Left lung (tissue), 10 donors: Measurements from ENCODE around the gene CGB5. TPM values are rescaled to one million over a fixed set of nuclear protein-coding genes. Genes with fewer than 3 reads are reported as not detected.

Experiments
- ATAC-seq: fragments of 200-7000 bp; cut with Tn5 transposase; one replicate; pipeline ENCODE4 v1.9.1; 2020; ENCODE audit warnings: moderate library complexity
- DNase-seq, 4 donors: peaks; one replicate each; pipeline ENCODE4 v3.0.0-alpha.2; 2013 to 2020
- H3K27ac ChIP-seq, 2 donors: fragments of 200-600 bp; sonication (generic) in 1 of 2; one replicate each; pipeline versions ENCODE4 v1.5.0 to v1.8.0; 2020 to 2021
- H3K27me3 ChIP-seq, 2 donors: fragments of 200-600 bp; sonication (generic) in 1 of 2; one replicate each; pipeline versions ENCODE4 v1.5.0 to v1.8.0; 2020 to 2021
- H3K36me3 ChIP-seq, 2 donors: fragments of 200-600 bp; sonication (generic) in 1 of 2; one replicate each; pipeline versions ENCODE4 v1.5.0 to v1.8.0; 2020 to 2021
- H3K4me1 ChIP-seq, 2 donors: fragments of 200-600 bp; one replicate each; pipeline ENCODE4 v1.8.0; 2021
- H3K4me3 ChIP-seq, 2 donors: fragments of 200-600 bp; sonication (generic) in 1 of 2; one replicate each; pipeline versions ENCODE4 v1.5.0 to v1.8.0; 2020 to 2021; ENCODE audit warnings: mild to moderate bottlenecking in 1 of 2
- H3K9me3 ChIP-seq, 2 donors: fragments of 200-600 bp; sonication (generic) in 1 of 2; one replicate each; pipeline versions ENCODE4 v1.5.0 to v1.8.0; 2020 to 2021
- CTCF ChIP-seq, 2 donors: fragments of 200-600 bp; sonication (generic) in 1 of 2; IDR thresholded peaks; one replicate each; pipeline versions ENCODE4 v1.5.0 to v1.8.0; 2021; ENCODE audit warnings: antibody characterized with exemption in 2 of 2
- intact Hi-C, 2 donors: fragments of 100-400 bp; cut with DNase I; formaldehyde crosslinking; loops; one replicate each; pipeline versions ENCODE4 v1.11.2 to v1.14.2; 2022
- polyA plus RNA-seq, 6 donors: library from polyadenylated mRNA; unstranded; fragments of 120-200 nt; gene quantifications; one replicate each; pipeline ENCODE4 v1.2.1, GENCODE V29; 2013; ENCODE audit not compliant: insufficient read length in 6 of 6
- total RNA-seq, 2 donors: library from RNA; stranded (reverse); fragmentation: NEBNext Ultra II Directional; extraction: Animal tissue kit (Norgen Biotek cat#: 25700); gene quantifications; one replicate each; pipeline ENCODE4 v1.2.1, GENCODE V29; 2021
- donor health status: DM: no; HTN: yes; CAD: no.
- donor health status: DM: no; HTN: no; CAD: no.

CGB5 gene
- total and polyA plus RNA-seq, 8 donors = 0.50 TPM; not detected in 7

DNA sequence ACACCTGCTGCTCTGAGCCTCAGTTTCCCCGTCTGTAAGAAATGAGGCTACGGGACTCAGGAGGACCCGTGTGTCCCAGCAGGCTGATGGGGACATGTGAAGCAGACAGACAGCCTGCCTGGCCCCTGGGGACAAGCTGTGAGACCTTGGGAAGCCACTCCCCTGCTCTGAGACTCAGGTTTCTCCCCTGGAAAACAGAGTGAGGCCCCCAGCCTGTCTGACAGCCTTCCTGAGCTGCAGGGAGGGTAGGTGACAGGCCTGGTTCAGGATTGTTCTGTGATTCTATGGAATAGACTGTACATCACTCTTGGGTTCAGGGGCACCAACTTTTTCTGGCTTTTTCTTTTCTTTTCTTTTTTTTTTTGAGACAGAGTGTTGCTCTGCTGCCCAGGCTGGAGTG, 23.9 kb downstream of the CGB5 start:
- Histone ChIP-seq H3K27ac (no peak overlapping the region), H3K4me1 (peaks cover 0 to 6% of the 10 kb centered on the region in 2 donors), H3K9me3 (no peaks in the 10 kb centered on the region), H3K27me3 (peaks cover 17 to 99% of the 10 kb centered on the region in 2 donors), H3K36me3 (no peaks in the 10 kb centered on the region), H3K4me3 (no peak overlapping the region)
- DNase-seq (no peak), ATAC-seq (no peak)
- intact Hi-C loops = no loop called here
- TF ChIP-seq CTCF (IDR thresholded peaks at IDR 0.05) = no peak

DNA sequence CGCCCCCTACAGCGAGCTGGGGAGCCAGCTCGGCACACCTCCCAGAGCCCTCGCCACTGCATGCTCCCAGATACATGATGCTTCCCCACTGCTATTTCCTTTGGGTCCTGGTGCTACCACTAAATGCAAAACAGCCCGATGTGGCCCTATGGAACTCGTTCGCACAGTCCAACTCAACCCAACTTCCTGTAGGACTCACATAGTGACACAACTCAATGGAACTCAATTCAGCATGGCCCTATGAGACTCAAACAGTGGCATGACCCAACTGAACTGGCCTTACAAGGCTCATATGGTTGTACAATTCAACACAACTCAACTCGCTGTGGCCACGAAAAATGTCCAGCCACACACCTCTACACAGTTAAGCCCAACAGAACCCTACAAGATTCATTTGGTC, 25.4 kb downstream of the CGB5 start:
- peaks cover 0 to 10% of the 10 kb centered on the region in 2 donors for H3K4me1 ChIP-seq
- no peaks in the 10 kb centered on the region for H3K36me3 ChIP-seq
- H3K4me3 ChIP-seq = no peak overlapping the region
- no peaks in the 10 kb centered on the region for H3K9me3 ChIP-seq
- ATAC-seq (no peak), DNase-seq (no peak)
- peaks cover 32 to 99% of the 10 kb centered on the region in 2 donors for H3K27me3 ChIP-seq
- no peak overlapping the region for H3K27ac ChIP-seq
- TF ChIP-seq CTCF (IDR thresholded peaks at IDR 0.05) = no peak
- intact Hi-C loops = no loop called here

DNA sequence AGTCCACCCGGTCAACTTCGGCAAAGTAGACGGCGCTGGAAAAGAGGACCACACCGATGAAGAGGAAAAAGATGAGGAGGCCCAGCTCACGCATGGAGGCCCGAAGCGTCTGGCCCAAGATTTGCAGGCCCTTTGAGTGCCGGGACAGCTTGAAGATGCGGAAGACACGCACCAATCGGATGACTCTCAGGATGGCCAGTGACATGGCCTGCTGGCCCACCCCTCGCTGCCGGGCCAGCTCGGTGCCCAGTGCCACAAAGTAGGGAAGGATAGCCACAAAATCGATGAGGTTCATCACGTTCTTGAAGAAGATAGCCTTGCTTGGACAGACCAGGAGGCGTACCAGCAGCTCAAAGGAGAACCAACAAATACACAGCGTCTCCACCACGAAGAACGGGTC, 26.8 kb downstream of the CGB5 start:
- H3K9me3 ChIP-seq = no peaks in the 10 kb centered on the region
- no peak overlapping the region for H3K4me3 ChIP-seq
- no peak for DNase-seq
- no peak for TF ChIP-seq CTCF (IDR thresholded peaks at IDR 0.05)
- H3K27me3 ChIP-seq = peaks cover 32 to 92% of the 10 kb centered on the region in 2 donors
- ATAC-seq = no peak
- H3K4me1 ChIP-seq = peaks cover 0 to 10% of the 10 kb centered on the region in 2 donors
- H3K36me3 ChIP-seq = no peaks in the 10 kb centered on the region
- intact Hi-C loops = no loop called here
- H3K27ac ChIP-seq = no peak overlapping the region

DNA sequence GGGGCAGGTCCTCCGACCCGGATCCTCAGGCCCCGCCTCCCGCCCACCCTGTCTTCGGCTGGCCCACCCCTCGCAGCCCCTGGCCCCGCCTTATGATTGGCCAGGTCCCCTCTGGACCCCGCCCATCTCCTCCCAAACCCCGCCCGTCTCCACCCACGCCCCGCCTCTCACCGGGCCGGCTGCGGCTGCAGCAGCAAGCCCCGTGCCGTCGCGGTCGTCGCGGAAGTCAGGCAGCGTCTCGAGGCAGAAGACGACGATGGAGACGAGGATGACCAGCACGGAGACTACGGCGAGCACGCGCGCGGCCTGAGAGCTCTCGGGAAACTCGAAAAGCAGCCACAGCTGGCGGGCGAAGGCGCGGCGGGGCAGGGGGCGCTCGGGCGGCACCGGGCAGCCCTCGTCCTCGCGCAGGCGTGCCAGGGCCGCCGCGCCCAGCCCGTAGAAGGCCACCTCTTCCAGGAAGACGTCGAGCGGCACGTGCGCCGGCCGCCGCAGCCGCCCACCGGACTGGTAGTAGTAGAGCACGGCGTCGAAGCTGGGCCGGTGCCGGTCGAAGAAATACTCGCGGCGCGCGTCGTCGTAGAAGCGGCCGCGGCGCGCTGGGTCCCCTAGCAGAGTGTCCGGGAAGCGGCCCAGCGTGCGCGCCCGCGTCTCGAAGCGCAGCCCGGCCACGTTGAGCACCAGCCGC, 28.4 kb downstream of the CGB5 start:
- no peak for TF ChIP-seq CTCF (IDR thresholded peaks at IDR 0.05)
- Histone ChIP-seq H3K9me3 (no peaks in the 10 kb centered on the region), H3K4me1 (peaks cover 0 to 10% of the 10 kb centered on the region in 2 donors), H3K36me3 (no peaks in the 10 kb centered on the region), H3K27ac (no peak overlapping the region), H3K4me3 (no peak overlapping the region), H3K27me3 (peaks cover 32 to 76% of the 10 kb centered on the region in 2 donors)
- ATAC-seq (no peak), DNase-seq (no peak)
- intact Hi-C loops = no loop called here

DNA sequence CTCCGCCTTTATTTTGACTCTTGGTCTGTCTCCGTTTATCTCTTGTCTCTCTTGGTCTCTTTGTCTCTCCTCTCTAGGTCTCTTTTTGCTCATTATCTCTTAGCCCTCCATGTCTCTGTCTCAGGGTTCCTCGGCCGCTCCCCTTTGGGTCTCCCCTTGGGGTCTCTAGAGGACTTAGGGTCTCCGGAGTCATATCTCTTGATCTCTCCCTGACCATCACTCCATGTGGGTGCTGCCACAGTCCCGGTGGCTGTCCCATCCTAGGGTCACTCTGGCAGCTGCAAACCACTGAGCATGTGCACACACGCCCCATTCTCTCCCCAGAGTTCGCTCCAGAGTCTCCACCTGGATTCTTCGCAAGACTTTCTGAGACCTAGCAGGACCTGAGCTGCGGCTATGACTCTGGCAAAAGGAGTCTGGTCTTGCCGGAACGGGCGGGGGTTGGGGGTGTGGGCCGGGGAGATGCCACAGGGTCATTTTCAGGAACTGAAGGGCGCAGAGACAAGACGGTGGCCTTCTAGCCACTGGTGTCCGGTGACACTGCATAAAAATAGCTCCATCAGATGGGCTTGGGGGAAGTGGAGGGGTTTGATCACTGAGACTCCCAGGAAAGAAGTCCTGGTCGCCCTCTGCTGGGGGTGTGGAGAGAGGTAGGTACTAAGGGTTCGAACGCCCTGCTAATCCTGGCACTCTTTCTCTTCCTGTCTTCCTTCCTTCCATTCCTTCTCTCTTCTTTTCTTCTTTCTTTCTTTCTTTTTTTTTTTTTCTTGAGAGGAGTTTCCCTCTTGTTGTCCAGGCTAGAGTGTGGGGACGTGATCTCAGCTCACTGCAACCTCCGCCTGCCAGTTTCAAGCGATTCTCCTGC, 30.1 kb downstream of the CGB5 start:
- H3K27me3 ChIP-seq = peaks cover 32 to 58% of the 10 kb centered on the region in 2 donors
- TF ChIP-seq CTCF (IDR thresholded peaks at IDR 0.05) = no peak
- no peak overlapping the region for H3K4me3 ChIP-seq
- no peak for ATAC-seq
- no peak overlapping the region for H3K27ac ChIP-seq
- no peaks in the 10 kb centered on the region for H3K9me3 ChIP-seq
- H3K36me3 ChIP-seq = no peaks in the 10 kb centered on the region
- H3K4me1 ChIP-seq = peaks cover 0 to 10% of the 10 kb centered on the region in 2 donors
- intact Hi-C loops = no loop called here
- DNase-seq = no peak
